HL-60 (cell line): ENCODE results near the gene PACRG.

Source experiments
- POLR2AphosphoS5 ChIP-seq: IDR thresholded peaks from 2 replicates; pipeline ENCODE4 v1.6.1; 2012; ENCODE audit warnings: low read depth
- SPI1 ChIP-seq: IDR thresholded peaks from 2 replicates; pipeline ENCODE4 v1.6.1; 2012; ENCODE audit warnings: low read depth, mild to moderate bottlenecking, borderline replicate concordance
- TF ChIP-seq, protein P1 (sequence below): IDR thresholded peaks from one replicate; pipeline ENCODE4 v1.5.1; 2011; ENCODE audit warnings: low read length, control low read depth, inconsistent platforms; ENCODE audit not compliant: insufficient read depth
- TF ChIP-seq, protein P2 (sequence below): IDR thresholded peaks from 2 replicates; pipeline ENCODE4 v1.6.1; 2012; ENCODE audit warnings: low read depth; ENCODE audit not compliant: insufficient replicate concordance

DNA sequence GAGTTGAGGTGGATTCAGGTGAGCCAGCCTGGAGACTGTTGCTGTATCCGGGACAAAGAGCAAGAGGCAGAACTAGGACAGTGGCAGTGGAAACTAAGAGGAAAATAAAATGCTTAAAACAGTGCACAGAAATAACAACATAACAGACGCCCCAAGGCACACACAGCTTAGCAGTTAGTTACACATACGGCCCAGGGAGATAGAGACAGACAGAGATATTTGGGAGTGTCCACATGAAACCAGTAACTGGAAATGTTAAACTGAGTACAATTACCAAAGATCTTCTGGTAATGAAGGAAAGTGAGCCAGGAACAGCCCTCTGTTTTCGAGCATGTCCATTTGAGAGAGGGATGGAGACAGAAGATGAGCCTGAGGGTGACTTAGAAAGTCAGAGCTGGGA is 449.2 kb downstream of the PACRG start:
- TF ChIP-seq, protein P1, sequence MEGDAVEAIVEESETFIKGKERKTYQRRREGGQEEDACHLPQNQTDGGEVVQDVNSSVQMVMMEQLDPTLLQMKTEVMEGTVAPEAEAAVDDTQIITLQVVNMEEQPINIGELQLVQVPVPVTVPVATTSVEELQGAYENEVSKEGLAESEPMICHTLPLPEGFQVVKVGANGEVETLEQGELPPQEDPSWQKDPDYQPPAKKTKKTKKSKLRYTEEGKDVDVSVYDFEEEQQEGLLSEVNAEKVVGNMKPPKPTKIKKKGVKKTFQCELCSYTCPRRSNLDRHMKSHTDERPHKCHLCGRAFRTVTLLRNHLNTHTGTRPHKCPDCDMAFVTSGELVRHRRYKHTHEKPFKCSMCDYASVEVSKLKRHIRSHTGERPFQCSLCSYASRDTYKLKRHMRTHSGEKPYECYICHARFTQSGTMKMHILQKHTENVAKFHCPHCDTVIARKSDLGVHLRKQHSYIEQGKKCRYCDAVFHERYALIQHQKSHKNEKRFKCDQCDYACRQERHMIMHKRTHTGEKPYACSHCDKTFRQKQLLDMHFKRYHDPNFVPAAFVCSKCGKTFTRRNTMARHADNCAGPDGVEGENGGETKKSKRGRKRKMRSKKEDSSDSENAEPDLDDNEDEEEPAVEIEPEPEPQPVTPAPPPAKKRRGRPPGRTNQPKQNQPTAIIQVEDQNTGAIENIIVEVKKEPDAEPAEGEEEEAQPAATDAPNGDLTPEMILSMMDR = no peak
- TF ChIP-seq SPI1 = no peak
- TF ChIP-seq, protein P2, sequence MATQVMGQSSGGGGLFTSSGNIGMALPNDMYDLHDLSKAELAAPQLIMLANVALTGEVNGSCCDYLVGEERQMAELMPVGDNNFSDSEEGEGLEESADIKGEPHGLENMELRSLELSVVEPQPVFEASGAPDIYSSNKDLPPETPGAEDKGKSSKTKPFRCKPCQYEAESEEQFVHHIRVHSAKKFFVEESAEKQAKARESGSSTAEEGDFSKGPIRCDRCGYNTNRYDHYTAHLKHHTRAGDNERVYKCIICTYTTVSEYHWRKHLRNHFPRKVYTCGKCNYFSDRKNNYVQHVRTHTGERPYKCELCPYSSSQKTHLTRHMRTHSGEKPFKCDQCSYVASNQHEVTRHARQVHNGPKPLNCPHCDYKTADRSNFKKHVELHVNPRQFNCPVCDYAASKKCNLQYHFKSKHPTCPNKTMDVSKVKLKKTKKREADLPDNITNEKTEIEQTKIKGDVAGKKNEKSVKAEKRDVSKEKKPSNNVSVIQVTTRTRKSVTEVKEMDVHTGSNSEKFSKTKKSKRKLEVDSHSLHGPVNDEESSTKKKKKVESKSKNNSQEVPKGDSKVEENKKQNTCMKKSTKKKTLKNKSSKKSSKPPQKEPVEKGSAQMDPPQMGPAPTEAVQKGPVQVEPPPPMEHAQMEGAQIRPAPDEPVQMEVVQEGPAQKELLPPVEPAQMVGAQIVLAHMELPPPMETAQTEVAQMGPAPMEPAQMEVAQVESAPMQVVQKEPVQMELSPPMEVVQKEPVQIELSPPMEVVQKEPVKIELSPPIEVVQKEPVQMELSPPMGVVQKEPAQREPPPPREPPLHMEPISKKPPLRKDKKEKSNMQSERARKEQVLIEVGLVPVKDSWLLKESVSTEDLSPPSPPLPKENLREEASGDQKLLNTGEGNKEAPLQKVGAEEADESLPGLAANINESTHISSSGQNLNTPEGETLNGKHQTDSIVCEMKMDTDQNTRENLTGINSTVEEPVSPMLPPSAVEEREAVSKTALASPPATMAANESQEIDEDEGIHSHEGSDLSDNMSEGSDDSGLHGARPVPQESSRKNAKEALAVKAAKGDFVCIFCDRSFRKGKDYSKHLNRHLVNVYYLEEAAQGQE = no peak
- no peak for TF ChIP-seq POLR2AphosphoS5
